ENCODE data around the gene DRC7.
"Not testable (repeated sequence)": the region's sequence is repeated elsewhere in the genome, so short reads cannot be mapped to it uniquely, and the experiment has no call there.

The DRC7 gene

GRCh38 chr16:57744642-57744903, 50.0 kb downstream of the DRC7 start:
- in situ Hi-C loops (cut with HindIII; ENCODE audit: low sequenced_read_pairs), result no loop called here

- in situ Hi-C loops (cut with HindIII; ENCODE audit: low sequenced_read_pairs), result no loop called here
These were observed 51.2 kb downstream of the DRC7 start for GRCh38 chr16:57745768-57746167.

GRCh38 chr16:57746316-57746715, 51.7 kb downstream of the DRC7 start:
- in situ Hi-C loops (cut with HindIII; ENCODE audit: low sequenced_read_pairs), result not testable (repeated sequence)

- in situ Hi-C loops (cut with HindIII; ENCODE audit: low sequenced_read_pairs), result no loop called here
These were observed 52.5 kb downstream of the DRC7 start for GRCh38 chr16:57747091-57747490.

GRCh38 chr16:57747496-57747895, 52.9 kb downstream of the DRC7 start:
- in situ Hi-C loops (cut with HindIII; ENCODE audit: low sequenced_read_pairs), result no loop called here

GRCh38 chr16:57747996-57748395, 53.4 kb downstream of the DRC7 start:
- in situ Hi-C loops (cut with HindIII; ENCODE audit: low sequenced_read_pairs), result no loop called here

- in situ Hi-C loops (cut with HindIII; ENCODE audit: low sequenced_read_pairs), result no loop called here
These were observed 54.0 kb downstream of the DRC7 start for GRCh38 chr16:57748596-57748995.

GRCh38 chr16:57749101-57749692, 54.6 kb downstream of the DRC7 start:
- in situ Hi-C loops (cut with HindIII; ENCODE audit: low sequenced_read_pairs), result no loop called here

- in situ Hi-C loops (cut with HindIII; ENCODE audit: low sequenced_read_pairs), result no loop called here
These were observed 55.3 kb downstream of the DRC7 start for GRCh38 chr16:57749856-57750452.

GRCh38 chr16:57750796-57751538, 56.4 kb downstream of the DRC7 start:
- in situ Hi-C loops (cut with HindIII; ENCODE audit: low sequenced_read_pairs), result no loop called here

- in situ Hi-C loops (cut with HindIII; ENCODE audit: low sequenced_read_pairs), result no loop called here
These were observed 57.1 kb downstream of the DRC7 start for GRCh38 chr16:57751539-57752202.

GRCh38 chr16:57752203-57752580, 57.6 kb downstream of the DRC7 start:
- in situ Hi-C loops (cut with HindIII; ENCODE audit: low sequenced_read_pairs), result no loop called here

- in situ Hi-C loops (cut with HindIII; ENCODE audit: low sequenced_read_pairs), result no loop called here
These were observed 58.2 kb downstream of the DRC7 start for GRCh38 chr16:57752581-57753447.

GRCh38 chr16:57753448-57754353, 59.1 kb downstream of the DRC7 start:
- in situ Hi-C loops (cut with HindIII; ENCODE audit: low sequenced_read_pairs), result no loop called here

- in situ Hi-C loops (cut with HindIII; ENCODE audit: low sequenced_read_pairs), result loop anchor here (5.0 kb wide), 3 partner anchors 43 to 233 kb away; no protein-coding TSS in a partner anchor
These were observed 59.9 kb downstream of the DRC7 start for GRCh38 chr16:57754354-57755060.

GRCh38 chr16:57755061-57755684, 60.6 kb downstream of the DRC7 start:
- in situ Hi-C loops (cut with HindIII; ENCODE audit: low sequenced_read_pairs), result loop anchor here (5.0 kb wide), 3 partner anchors 42 to 232 kb away; no protein-coding TSS in a partner anchor

- in situ Hi-C loops (cut with HindIII; ENCODE audit: low sequenced_read_pairs), result loop anchor here (5.0 kb wide), 3 partner anchors 41 to 231 kb away; no protein-coding TSS in a partner anchor
These were observed 61.3 kb downstream of the DRC7 start for GRCh38 chr16:57755726-57756423.

Measured in endothelial cell of hepatic sinusoid (primary cell).